Measurements from ENCODE around the gene MED15.
"Not testable (repeated sequence)": the region's sequence is repeated elsewhere in the genome, so short reads cannot be mapped to it uniquely, and the experiment has no call there.

Gene MED15

DNA sequence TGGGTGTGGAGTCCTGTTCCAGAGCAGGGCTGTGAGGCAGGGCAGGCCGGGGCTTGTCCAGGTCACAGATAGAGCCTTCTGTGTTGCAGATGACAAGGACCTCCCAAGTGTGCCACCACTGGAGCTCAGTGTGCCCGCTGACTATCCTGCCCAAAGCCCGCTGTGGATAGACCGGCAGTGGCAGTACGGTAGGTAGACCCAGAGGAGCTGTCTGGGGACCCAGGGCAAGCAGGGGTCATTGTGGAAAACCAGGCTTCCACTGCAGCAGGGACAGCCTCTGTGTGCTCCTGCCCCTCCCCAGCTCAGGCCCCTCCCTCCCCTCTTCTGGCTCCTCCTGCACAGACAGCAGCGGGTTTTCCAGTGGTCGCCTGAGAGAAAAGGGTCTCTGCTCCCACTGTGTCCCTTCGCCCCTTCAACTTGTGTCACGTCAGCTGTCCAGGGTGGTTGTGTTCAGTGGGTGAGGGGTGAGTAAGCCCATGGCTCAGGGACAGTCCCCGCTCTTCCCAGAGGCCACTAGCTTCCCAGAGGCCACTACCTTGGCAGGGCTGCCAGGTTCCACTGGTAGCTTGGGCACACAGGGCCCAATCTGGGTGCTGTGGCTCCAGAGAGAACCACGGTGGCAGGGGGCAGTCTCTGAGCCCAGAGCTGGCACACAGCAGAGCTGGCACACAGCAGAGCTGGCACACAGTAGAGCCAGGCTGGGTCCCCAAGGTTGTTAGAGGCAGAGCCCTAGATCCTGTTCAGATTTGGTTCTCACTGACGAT is 78.4 kb downstream of the MED15 start:
- DNase-seq: no peak

- DNase-seq: no peak
These were observed 79.0 kb downstream of the MED15 start for GRCh38 chr22:20586403-20586745.

GRCh38 chr22:20587206-20587958 is 80.0 kb downstream of the MED15 start:
- no peak for DNase-seq

DNA sequence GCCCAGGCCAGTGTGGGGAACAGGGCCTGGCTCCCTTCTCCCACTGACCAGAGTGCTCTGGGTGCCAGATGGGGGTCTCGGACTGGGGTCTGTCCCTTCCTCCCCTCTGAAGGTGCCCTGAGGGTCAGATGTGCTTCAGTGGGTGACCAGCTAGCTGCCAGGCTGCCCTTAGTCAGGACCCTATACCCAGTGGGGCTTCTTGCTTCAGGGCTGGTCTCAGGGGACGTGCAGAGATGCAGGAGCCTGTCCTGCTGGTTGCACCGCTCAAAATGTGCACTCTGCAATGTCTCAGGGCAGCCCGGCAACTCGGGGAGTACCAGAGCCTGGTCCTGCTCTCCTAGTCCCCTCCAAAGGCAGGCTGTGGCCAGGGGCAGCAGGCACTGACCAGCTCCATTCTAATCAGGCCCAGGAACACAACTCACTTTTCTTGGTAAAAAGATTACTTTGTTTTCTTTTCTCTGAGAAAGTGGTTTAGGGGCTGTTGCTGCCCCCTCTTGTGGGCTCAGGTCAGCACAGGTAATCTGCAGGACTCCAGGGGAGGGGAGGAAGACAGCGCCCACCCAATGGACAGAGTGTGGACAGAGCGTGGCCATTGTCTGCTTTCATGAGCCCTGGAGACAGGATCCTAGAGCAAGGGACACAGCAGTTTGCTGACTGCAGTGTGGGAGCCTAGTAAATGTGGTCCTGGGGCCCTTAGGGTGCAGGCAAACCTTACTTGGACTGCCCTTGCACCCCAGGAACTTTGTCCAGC is 80.9 kb downstream of the MED15 start:
- DNase-seq: no peak

GRCh38 chr22:20588843-20589581 is 81.6 kb downstream of the MED15 start:
- no peak for DNase-seq

DNA sequence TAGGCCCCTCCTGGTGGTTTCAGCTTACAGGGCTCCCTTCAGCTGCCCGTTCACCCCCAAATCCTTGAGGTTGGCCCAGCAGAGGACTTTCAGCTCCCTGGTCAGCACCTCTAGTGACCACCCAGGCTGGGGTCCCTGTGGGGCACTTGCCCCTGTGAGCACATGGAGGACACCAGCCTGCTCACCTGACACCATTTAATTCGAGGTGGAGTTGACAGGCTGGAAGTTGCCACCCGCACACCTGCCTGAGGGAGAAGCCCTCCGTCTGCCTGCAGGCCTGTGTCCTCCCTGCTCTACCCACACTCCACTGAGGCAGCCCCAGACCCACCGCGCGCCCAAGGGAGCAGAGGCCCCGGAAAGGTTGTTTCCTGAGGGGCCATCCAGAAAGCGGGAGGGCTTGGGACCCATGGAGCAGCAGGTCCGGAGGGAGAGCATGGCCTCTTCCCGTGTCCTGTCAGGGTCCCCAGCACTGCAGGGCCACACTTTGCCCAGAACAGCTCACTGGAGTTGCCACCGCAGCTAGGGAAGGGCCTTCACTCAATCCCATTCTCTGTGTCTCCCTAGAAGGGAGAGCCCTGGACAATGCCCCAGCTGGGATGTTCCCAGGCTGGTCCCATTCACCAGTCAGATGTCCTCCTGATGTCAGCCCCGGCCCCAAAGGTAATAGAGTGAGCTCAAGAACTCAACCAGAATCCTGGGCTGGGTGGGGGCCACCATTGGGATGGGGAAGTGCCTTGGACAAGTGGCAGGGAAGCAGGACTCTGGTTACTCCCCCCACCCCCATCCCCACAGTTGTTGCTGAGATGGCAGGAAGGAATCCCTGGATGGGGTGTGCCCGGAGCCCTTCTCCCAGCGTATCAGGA is 82.4 kb downstream of the MED15 start:
- no peak for DNase-seq

DNA sequence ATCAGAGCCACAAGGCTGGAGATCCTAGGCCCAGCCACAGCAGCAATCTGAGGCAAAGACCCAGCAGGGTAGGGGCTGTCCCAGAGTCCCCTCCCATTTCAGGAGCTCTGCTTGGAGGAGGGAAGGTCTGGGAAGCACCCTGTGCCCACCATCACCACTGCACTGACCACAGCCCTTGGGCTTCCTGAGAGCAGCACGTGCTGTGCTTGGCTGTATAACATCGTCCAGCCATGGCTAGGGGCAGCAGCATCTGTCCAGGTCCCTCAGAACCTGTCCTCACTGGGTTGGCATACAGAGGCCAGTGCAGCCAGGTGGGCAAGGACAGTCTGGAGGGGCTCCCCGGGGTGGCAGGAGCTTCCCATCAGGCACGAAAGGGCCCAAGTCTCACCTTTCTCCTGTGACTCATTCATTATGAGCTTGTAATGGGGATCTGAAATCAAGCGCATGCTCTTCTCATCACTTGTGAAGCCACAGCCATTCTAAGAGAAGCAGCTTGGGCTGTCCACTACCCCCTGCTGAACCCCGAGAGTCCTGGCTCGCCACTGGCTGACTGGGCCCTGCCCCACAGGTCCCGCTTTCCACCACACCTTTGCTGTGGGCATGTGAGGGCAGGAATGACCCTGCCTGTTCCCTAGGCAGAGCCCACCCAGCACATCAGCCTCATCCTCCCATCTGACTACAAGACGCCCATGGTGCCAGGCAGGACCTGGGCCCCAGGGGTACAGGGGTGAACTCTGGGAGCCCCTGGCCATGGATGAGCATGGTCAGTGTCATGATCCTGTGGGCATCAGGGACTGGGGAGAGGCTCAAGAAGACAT is 83.3 kb downstream of the MED15 start:
- no peak for DNase-seq

DNA sequence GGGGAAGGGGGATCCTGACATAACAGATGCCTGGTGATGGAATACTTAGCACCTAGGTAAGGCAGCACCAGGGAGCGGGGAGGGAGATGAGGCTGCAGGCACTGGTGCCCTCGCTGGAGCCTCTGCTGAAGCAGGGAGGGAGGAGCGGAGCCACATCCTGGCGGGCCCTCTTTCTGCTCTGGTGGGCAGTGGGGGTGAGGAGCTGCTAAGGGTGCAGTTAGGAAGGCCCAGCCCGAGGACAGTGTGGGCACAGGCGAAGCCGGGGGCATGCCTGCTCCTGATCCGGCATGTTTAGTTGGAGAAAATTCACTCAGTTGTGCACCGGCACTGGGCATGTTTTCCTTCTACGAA is 83.9 kb downstream of the MED15 start:
- no peak for DNase-seq

- no peak for DNase-seq
These were observed 84.4 kb downstream of the MED15 start for GRCh38 chr22:20591660-20592310.

GRCh38 chr22:20594038-20594437 is 86.6 kb downstream of the MED15 start:
- DNase-seq: not testable (repeated sequence)

DNA sequence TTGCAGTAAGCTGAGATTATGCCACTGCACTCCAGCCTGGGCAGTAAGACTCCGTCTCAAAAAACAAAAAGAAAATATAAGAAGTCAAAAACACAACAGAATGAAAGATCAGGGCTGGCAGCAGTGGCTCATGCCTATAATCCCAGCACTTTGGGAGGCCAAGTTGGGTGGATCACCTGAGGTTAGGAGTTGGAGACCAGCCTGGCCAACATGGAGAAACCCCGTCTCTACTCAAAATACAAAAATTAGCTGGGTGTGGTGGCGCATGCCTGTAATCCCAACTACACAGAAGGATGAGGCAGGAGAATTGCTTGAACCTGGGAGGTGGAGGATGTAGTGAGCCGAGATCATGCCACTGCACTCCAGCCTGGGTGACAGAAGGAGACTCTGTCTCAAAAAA is 87.1 kb downstream of the MED15 start:
- not testable (repeated sequence) for DNase-seq

- DNase-seq: no peak
These were observed 88.1 kb downstream of the MED15 start for GRCh38 chr22:20595461-20595860.

DNA sequence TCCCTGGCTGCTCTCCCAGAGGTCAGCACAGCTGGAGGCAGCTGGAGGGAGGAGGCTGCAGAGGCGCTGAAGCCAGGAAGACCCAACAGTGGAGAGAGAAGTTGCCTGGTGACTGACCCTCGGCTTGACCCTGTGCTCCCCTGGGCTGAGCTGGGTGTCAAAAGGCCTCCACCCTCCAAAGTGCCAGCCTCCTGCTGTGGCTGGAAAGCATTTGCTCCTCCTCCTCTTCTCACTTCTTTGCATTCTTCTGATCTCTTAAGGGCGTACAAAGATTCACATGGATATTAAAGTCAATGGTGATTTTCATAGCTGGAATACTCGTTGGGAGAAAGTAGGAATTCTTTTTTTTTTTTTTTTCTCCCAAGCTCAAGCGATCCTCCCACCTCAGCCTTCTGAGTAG is 91.7 kb downstream of the MED15 start:
- no peak for DNase-seq

GRCh38 chr22:20600137-20600673 is 92.8 kb downstream of the MED15 start:
- no peak for DNase-seq

- no peak for DNase-seq
These were observed 93.9 kb downstream of the MED15 start for GRCh38 chr22:20601308-20601707.

DNA sequence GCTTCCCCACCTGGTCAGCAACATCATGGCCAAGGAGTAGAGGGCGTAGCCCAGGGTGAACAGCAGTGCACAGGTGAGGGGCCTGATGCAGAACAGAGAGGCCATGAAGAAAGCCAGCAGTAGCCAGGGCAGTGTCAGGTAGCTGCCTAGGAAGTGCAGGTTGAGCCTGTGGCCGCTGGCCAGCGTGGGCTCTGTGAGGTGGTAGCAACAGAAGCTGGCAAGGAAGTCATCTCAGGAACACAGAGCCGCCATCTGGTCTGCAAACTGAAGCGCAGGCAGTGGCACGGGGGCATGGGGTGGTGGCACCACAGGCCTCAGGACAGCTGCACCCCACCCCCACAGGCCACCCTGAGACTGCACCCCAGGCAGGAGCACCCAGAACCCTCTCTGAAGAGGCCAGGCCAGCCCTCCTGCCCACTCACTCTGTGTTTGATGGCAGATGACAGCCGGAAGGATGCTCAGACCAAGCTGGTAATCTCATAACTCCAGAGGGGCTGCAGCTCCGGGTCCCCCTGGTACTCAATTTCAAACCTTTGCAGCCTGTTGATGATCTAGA is 95.3 kb downstream of the MED15 start:
- no peak for DNase-seq

- no peak for DNase-seq
These were observed 96.8 kb downstream of the MED15 start for GRCh38 chr22:20604092-20604747.

DNA sequence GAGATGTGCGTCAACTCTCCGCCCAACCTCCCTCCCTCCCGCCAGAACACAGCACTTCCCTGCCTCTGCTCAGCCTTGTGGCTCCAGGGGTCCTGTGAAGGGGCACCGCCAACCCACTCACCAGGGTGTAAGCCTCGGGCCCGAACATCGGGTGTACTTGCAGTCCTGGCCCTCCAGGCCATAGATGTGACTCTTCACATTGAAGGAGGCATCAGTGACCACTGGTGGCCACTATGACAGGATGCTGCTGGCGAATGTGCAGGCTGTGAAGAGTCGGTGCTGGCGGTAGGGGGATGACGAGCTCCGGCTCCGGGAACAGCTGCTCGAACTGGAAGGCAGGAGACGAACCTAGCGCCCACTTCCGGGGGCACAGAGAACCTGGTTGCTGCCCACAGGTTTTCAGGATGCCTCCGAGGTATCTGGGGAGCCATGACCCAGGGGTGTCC is 97.4 kb downstream of the MED15 start:
- DNase-seq: no peak

GRCh38 chr22:20605328-20605727 is 97.9 kb downstream of the MED15 start:
- DNase-seq: no peak
